HG02759 (cell line): ENCODE measurements around the gene RILPL2.
"Not testable (repeated sequence)": the region's sequence is repeated elsewhere in the genome, so short reads cannot be mapped to it uniquely, and the experiment has no call there.

ENCODE experiments used
- ATAC-seq: cut with Tn5 transposase; IDR thresholded peaks from one replicate; pipeline ENCODE4 v1.9.1; 2021; ENCODE audit warnings: mild to moderate bottlenecking, moderate library complexity; ENCODE audit not compliant: unreplicated experiment

RILPL2 gene

GRCh38 chr12:123450636-123451035 is 14.2 kb upstream of the RILPL2 start:
- ATAC-seq: no peak

GRCh38 chr12:123449856-123450255 is 13.4 kb upstream of the RILPL2 start:
- ATAC-seq: no peak

- ATAC-seq: no peak
These were observed 12.8 kb upstream of the RILPL2 start for GRCh38 chr12:123449249-123449733.

- ATAC-seq: no peak
These were observed 9.8 kb upstream of the RILPL2 start for GRCh38 chr12:123446333-123446713.

GRCh38 chr12:123445388-123446332 is 9.2 kb upstream of the RILPL2 start:
- no peak for ATAC-seq

- ATAC-seq: no peak
These were observed 7.9 kb upstream of the RILPL2 start for GRCh38 chr12:123444092-123445026.

- ATAC-seq: no peak
These were observed 6.3 kb upstream of the RILPL2 start for GRCh38 chr12:123442774-123443173.

GRCh38 chr12:123441523-123442164 is 5.2 kb upstream of the RILPL2 start:
- peak; percentile 45 for ATAC-seq

- no peak for ATAC-seq
These were observed 858 bp downstream of the RILPL2 start for GRCh38 chr12:123435636-123436016.

GRCh38 chr12:123433615-123434014 is 2.9 kb downstream of the RILPL2 start:
- no peak for ATAC-seq

GRCh38 chr12:123431951-123432817 is 4.3 kb downstream of the RILPL2 start:
- ATAC-seq: peak; percentile 22

GRCh38 chr12:123429101-123429500 is 7.4 kb downstream of the RILPL2 start:
- not testable (repeated sequence) for ATAC-seq

- ATAC-seq: no peak
These were observed 7.9 kb downstream of the RILPL2 start for GRCh38 chr12:123428591-123428990.

- peak; percentile 95 for ATAC-seq
These were observed 9.3 kb downstream of the RILPL2 start for GRCh38 chr12:123427036-123427769.

GRCh38 chr12:123421314-123421713 is 15.2 kb downstream of the RILPL2 start:
- ATAC-seq: no peak

GRCh38 chr12:123410041-123410412 is 26.5 kb downstream of the RILPL2 start:
- ATAC-seq: no peak

GRCh38 chr12:123409284-123410040 is 27.0 kb downstream of the RILPL2 start:
- ATAC-seq: not testable (repeated sequence)

GRCh38 chr12:123408619-123409018 is 27.9 kb downstream of the RILPL2 start:
- not testable (repeated sequence) for ATAC-seq

- ATAC-seq: not testable (repeated sequence)
These were observed 28.6 kb downstream of the RILPL2 start for GRCh38 chr12:123407934-123408333.
